Brain pericyte (primary cell): ENCODE measurements around the gene CAMK2B.

Experiments used
- DNase-seq: peaks from one replicate; pipeline ENCODE4 v3.0.0-alpha.2; 2012; ENCODE audit warnings: low read depth, low spot score

CAMK2B gene

DNA sequence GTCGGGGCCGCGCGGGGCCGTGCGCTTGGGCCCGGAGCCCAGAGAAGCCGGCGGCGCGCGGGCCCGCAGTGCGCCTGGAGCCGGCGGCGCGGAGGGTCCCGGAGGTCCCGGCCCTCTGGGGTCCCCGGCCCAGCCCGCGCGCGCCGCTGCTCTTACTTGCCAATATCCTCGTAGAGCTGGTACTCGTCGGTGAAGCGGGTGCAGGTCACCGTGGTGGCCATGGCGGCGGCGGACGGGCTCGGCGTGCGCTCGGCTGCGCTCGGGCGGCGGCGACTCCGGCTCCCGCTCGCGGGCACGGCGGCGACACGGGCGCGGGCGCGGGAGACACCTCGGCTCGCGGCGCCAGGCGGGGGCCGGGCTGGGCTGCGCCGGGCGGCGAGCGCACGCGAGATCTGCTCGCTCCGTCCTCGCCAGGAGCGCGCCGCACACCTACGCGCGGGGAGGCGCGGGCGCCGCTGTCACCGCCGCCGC lies at the start of gene CAMK2B:
CAMK2B (minus strand) TSS at position 394 of the 471 bp plus-strand sequence; CDS start at position 221, 173 bp downstream.
- no peak for DNase-seq

DNA sequence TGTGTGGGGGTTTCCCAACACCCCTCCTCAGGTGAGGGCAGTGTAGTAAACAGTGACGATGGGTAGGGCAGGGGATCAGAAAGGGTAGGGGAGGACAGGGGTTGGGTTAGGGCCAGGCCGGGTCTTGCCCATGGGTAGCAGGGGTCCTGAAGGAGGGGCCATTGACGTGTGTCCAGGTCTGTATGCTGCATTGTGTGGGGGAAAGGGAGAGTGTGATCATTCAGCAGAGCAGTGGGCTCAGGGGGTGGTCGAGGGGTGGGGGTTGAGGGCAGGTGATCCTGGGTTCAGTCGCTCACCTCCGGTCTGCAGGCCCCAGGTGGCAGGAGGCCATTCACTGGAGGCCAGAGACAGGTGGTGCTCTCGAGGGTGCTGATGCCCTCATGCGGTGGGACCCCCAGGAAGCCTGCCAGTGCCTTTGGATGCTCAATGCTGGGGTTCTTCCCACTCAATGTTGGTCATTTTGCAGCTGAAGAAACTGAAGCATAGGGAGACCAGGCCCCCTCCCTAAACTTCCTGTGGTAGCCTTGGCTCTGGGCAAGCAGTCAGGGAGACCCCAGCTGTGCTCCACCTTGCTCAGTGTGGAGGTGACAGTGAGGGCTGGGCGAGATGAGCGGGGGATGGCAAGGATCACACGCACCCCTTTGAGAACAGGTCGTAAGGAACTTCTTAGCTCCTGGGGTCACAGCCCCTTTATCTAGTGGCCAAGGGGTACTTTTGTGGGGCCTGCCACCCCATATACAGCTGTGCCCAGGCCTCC lies 48.8 kb upstream of the CAMK2B start:
- no peak for DNase-seq

DNA sequence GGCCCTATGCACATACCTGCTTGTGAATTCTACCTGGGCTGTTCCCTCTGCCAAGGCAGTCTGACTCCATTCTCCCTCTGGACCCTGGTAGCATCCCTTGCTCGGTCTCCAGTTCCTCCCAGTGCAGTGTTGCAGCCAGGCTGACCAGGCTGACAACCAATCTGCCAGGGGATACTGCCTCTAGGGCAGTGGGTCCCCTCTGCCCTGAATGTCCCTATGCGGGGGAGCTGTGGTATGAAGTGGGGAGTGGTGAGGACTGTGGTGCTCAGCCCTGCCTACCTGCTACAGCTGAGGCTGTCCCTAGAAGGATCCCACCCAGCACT lies 48.0 kb upstream of the CAMK2B start:
- DNase-seq: no peak

DNA sequence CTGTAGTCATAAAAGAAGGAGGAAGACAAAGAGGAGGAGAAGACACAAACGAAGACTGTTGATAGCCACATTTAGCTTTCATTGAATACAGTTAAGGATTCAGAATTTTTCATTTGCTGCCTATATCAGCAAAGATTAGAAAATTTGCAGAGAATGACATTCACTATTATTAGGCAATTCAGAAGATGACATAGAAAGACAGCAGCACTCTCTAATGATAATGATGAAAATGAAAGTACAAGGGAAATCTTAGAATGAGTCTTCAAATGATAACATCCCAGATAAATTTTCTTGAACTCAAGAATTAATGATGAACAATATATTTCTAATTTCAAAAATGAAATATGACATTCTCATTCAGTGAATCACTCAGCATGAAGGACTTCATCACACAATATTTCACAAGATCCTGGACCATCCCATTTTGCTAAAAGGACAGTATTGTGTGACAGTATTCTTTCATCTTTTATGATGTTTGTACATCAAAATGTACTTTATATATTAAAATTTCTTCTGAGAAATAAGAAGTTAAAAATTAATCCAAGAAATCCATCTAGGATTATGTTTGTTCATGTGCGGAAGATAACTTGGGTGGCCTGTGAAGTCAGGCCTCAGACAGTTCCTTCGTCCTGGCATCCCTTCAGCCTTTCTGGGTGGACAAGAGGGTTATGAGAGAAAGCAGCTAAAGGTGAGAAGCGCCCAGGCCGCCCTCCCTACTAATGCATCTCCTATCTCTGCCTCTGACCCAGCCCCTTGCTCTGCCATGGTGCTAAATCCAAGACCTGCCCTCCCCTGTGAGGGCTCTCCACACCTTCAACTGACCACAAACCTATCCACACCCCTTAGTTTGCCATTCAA lies 47.4 kb upstream of the CAMK2B start:
- no peak for DNase-seq

DNA sequence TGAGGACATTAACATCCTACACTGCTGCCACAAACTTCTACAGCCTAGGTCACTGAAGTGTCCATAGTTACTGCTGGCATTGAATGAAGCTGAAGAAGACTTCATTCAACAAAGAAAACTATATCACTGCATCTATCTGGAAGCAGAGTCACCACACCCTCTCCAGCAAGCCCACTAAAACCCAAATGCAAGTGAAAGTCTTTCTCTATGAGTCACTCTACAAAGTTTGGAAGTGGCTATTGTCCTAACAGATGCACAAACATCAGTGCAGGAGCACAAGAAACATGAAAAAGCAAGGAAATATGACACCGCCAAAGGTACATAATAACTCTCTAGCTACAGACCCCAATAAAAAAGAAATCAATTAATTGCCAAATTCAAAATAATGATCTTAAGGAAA lies 43.5 kb upstream of the CAMK2B start:
- no peak for DNase-seq

DNA sequence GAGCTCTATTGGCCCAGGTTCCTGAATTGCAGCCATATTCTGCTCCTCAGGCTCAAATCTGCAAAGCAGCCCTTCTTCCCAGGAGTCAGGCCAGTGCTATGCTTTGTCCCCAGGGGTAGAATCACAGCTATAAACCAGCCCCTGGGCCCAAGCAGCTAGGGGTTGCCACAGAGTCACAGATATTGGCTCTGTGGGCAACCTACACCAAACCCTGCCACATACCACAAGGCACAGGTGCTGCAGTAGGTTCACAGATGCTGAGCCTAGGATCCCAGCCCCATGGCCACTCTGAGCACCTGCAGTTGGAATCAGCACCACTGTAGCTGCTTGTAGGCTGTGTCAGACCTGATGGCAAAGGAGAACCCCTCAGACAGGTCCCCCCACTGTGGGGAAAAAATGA lies 43.1 kb upstream of the CAMK2B start:
- no peak for DNase-seq

DNA sequence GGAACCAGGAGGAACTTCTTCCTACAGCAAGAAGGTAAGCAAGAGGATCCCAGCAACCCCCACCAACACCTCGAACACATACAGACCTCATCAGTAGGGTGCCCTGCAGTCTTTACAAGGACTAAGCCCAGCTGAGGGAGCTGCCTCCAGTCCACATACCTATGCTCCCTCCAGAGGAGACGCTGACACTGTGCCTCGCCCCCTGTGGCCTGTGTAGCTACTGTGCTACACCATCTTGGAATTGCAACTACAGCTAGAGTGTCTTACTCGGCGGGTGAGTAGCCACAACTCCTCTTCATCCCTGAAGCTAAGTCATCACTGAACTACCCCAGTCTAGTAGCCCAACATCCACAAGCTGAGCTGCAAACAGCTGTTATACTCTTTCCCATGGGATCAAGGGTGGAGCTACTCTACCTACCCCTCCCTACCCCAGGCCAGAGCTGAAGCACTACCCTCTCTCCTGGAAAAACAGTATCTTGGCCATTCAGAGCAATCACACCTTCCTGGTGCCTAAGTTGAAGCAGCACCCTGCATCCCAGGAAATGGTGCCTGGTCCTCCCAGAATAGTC lies 42.2 kb upstream of the CAMK2B start:
- no peak for DNase-seq

DNA sequence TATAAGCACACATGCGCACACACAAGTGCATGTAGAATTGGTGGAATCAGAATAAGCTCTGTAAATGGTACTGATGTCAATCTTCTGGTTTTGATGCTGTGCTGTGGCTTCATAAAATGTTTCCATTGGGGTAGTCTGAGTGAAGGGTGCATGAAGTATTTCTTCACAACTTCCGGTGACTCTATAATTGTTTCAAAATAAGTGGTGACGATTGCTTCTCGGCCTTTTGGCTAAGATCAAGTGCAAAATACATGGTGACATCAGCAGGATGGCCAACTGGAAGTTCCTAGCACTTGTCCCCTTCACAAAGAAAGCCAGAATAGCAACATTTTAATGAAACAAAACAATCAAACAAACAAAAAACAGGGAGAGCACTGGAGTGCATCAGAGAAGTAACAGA lies 41.6 kb upstream of the CAMK2B start:
- DNase-seq: no peak

DNA sequence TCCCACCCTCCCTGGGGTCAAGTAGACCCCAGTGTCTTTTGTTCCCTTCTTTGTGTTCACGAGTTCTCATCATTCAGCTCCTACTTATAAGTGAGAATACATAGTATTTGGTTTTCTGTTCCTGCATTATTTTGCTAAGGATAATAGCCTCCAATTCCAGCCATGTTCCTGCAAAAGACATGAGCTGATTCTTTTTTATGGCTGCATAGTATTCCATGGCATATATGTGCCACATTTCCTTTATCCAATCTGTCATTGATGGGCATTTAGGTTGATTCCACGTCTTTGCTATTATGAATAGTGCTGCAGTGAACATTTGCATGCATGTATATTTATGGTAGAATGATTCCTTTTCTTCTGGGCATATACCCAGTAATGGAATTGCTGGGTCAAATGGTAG lies 28.3 kb upstream of the CAMK2B start:
- no peak for DNase-seq

DNA sequence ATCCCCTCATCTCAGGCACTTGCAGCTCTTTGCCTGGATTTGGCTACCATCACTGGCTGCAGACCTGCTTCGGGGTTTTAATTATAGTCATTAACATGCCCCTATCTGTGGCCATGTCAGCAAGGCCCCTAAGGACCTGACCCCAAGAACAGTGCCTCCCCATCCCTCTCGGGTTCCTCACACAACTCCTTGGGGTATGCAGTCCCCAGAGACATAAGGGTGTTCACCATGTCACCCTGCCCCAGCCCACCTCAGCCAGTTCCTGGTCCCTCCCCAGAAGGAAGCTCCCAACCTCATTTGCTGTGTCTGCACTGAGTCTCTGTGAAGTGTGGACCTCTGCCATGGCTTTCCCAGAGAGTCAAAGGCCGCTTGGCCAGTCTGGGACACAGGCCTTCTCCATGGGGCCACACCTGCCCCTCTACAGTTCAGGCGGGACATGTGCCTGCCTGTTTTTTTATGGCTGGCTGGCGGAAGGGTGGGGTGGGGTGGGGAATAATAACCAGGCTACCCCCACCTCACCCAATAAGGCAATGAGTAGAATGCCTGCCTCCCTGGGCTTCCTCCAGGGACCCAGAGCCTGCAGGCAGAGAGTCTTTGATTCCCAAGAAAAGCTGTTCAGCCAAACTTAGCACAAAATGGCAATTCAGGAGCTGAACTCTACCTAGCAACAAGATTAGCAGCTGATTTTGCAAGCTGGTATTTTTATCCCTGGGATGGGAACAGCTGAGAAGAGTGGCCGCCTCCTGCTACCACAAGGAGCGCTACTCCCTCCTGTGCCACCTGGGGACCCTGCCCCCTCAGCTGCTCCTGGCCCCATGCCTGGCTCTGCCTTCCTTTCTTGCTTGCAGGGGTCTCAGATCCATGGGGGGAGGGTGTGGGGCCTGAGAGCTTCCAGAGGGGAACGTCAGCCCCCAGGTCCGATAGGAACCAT lies 23.7 kb upstream of the CAMK2B start:
- no peak for DNase-seq

DNA sequence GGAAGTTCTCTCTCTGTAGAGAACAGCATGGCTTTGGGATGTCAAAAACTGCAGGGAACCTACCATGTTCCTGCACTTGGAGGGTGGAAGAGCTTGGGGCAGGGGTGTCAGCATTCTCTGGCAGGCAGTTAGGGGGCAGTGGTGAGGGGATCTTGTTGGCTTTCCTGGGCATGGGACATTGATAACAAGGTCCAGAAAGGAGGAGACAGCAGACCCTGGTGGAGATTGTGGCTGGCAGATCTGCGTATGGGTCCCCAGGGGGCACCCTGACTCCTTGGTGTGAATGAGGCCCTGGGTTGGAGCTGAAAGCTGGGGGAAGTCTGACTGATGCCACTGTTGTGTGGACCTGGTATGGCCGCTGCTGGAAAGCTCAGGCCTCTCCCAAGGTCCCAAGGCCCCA lies 22.9 kb upstream of the CAMK2B start:
- DNase-seq: no peak

DNA sequence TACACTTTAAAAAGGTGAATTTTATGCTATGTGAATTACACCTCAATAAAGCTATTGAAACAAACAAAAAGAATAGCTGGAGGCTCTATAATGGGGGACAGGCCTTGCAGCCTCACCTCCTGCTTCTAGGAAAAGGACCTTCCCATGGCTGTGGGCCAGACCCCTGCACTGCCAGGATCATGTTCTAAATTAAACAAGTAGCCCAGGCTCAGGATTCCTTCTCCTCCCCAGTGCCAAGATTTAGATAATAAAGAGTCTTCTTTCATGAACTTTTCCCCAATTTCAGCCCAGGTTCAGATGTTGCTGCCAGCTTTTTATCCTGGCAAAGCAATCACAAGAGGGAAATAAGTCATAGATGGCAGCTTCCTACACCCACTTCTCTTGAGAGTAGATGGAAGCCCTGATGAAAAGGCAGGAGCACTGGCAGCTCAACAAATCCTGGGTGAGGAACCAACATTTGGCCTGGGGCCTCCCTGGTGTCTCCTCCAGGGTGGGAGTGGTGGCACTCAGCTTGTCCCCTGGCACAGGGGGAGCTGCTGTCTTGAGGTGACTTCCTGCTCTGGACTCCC lies 22.2 kb upstream of the CAMK2B start:
- DNase-seq: no peak

DNA sequence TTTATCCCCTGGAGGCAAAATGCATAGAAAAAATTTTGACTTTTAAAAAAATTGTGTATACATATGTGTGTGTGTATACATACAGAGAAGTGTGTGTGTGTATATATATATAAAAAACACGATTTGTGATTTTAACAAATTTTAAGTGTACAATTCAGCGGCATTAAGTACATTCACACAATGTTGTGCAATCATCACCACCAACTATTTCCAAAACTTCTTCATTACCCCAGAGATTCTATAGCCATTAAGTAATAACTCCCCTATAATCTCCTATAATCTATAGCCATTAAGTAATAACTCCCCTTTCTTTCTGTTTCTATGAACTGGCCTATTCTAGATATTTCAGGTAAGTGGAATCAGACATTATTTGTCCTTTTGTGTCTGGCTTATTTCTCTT lies 20.7 kb upstream of the CAMK2B start:
- DNase-seq: no peak

DNA sequence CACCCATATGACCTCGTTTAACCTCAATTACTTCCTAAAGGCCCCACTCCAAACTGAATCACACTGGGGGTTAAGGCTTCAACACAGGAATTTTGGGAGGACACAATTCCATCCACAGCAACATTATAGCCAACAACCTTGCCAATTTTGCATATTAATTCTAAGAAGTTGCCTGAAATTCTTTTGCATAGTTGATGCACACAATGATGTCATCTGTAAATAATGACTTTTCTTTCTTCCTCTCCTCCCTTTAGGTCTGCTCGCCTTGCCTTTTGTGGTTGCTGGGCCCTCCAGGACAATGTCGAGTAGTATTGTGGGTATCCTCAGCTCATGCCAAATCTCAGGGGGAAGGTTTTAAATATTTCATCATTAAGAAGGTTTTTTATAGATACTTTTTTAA lies 16.0 kb upstream of the CAMK2B start:
- no peak for DNase-seq

DNA sequence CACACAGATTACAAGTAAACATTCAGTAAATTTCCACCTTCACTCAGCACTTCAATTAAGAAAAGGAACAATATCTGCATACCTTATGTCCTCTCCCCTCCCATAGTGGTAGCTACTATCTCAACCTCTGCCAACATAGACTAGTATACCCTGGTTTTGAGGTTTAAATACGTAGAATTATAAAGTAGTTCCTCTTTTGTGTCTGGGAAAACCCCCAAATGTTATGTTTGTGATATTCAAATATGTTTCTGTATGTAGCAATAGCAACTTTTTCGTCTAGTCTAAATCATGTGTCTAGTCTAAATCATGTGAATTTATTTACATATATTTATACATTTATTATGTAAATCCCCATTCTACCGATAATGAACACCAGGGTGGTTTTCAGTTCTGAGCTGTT lies 13.2 kb upstream of the CAMK2B start:
- DNase-seq: no peak

DNA sequence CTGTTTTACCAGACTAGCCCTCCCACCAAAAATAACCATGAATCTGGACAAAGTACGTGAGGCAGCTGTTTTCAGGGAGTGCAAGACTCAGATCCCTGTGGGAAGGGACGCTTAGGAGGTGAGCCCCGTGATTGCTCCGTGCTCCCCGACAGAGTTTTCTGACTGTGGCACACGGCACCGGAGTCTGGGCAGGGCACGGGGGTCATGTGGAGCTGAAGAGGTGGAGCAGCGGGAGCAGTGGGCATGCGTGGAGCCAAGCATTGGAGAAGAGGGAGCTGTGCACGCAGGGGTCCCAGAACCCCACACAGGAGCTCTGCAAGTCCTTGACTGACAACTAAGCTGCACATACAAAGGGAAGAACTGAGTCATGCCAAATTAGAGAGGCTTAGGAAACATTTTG lies 11.1 kb upstream of the CAMK2B start:
- DNase-seq: no peak

DNA sequence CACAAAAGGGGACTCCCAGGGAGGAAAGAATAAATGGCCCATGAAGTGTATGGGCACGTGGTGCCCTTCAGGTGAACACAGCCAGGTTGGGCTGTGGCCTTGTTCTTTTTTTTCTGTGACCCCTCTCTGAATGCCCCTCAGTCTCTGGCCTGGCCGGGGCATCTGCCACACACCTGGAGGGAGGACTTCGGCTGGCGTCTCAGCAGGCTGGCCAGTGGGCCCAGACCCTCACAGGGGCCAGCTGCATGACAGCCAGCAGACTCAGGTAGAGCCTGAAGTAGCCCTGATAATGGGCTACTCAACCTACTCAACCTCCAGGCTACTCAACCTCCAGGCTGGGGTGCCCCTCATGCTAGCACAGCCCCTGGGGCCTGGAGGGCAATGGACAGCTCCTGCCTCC lies 9.8 kb upstream of the CAMK2B start:
- no peak for DNase-seq

DNA sequence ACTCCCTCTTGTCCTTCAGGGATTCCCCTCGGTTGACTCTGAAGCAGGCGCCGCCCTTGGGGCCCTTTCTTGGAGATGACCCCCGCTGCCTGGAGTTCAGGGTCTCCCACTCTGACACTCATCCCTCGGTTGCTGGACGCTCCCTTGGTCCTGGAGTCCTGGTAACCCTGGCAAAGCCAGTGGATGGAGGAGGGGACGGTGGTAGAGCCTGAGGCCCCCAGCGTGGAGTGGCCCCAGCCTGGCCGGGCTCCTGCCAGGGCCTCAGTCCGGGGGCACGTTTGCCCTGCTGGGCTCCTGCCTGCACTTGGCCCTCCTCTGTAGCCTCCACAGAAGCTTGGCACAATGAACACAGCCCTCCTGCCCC lies 9.3 kb upstream of the CAMK2B start:
- DNase-seq: no peak

DNA sequence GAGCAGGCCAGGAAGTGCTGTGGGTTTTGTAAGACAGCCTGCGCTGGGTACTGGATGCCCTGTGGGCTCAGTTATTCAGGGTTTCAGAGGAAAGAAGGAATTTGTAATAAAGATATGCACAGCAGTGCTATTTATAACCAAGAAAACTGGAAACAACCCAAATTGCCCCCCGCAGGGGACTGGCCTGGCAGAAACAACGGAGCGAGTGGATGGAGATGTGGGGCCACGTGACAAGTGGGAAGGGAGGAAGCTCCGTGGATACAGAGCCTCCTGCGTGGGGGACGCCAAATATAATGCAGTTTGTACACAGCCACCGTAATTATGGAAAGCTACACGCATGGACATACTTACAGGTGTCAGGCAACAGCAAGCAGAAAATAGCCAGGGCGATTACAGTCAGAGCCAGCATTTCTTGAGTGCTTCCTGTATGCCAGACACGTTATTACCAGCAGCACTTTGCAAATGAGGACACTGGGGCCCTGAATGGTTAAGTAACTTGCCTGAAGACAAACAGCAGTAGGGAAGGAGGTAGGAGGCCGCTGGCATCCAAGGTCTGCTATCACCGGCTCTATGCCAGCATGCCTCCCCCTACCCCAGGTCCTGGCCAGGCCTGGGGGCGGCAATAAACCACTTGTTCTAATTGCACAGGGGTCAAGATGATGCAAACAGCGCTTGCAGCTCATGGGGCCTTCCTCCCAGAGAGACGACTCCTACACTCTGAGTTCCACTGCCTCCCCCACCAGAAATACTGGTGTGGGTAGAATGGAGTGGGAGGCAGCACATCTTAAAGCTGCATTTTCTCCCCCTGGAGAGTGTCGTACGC lies 8.7 kb upstream of the CAMK2B start:
- no peak for DNase-seq

DNA sequence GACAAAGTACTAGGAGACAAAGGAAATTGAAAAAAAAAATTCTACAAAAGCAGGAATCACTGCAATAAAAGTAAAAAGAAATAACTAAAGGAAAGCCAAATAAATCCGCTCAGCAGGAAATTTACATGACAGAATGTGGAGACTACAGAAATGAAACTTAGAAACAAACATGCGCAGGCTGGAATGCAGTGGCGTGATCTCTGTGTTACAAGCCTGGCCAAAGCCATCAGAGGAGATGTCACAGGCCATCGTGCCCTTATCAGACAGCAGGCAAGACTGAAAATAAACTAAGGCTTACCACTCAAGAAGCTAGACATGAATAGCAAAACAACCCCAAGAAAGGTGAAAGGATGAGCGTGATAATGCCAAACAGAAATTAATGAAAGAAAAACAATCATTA lies 6.3 kb upstream of the CAMK2B start:
- no peak for DNase-seq

DNA sequence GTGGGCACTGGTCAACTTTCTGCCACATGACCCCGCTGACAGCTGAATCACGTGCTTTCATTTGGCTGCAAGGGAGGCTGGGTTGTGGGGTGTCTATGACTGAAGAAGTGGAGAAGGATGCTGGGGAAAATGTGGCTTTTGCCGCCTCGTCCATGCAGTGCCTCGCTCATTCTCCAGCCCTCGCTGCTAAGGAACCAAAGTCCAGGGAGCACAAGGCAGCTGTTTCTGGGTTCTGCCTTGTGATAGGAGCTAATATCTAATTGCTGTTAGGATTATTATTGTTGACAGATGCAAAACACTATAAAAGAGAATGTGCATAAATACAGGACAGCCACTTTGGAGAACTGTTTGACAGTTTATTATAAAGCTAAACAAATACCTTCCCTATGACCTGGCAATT lies 4.9 kb upstream of the CAMK2B start:
- DNase-seq: no peak
